HepG2 (cell line): ENCODE measurements around the gene KIF1C. TPM values are rescaled to one million over a fixed set of nuclear protein-coding genes. Genes with fewer than 3 reads are reported as not detected.

ENCODE experiments used
- CEBPG ChIP-seq: IDR thresholded peaks from 2 replicates; pipeline ENCODE4 v1.6.1; 2016
- HNRNPL ChIP-seq: fragments of 200-400 bp; formaldehyde crosslinking; IDR thresholded peaks from 2 replicates; pipeline ENCODE4 v1.6.1; 2017; ENCODE audit warnings: mild to moderate bottlenecking, low read depth, low read length
- MTA1 ChIP-seq: sonication (generic); formaldehyde crosslinking; IDR thresholded peaks from 2 replicates; pipeline ENCODE4 v1.4.0; 2020; ENCODE audit warnings: missing genetic modification reagents, mild to moderate bottlenecking, borderline replicate concordance
- NR2F2 ChIP-seq: IDR thresholded peaks from 2 replicates; pipeline ENCODE4 v1.6.1; 2012; ENCODE audit warnings: low read depth, inconsistent platforms, borderline replicate concordance
- ZIK1 ChIP-seq: sonication (generic); formaldehyde crosslinking; IDR thresholded peaks from 2 replicates; pipeline ENCODE4 v1.5.0; 2020; ENCODE audit warnings: mild to moderate bottlenecking, low read depth, missing genetic modification reagents, borderline replicate concordance
- ZNF496 ChIP-seq: sonication (generic); formaldehyde crosslinking; IDR thresholded peaks from 2 replicates; pipeline ENCODE4 v1.8.1; 2023; ENCODE audit warnings: mild to moderate bottlenecking, moderate library complexity, missing genetic modification reagents; ENCODE audit not compliant: insufficient replicate concordance
- ZNF616 ChIP-seq: sonication (generic); formaldehyde crosslinking; IDR thresholded peaks from 2 replicates; pipeline ENCODE4 v1.5.0; 2020; ENCODE audit warnings: low read depth, mild to moderate bottlenecking, missing genetic modification reagents
- ZNF782 ChIP-seq: sonication (generic); formaldehyde crosslinking; IDR thresholded peaks from 2 replicates; pipeline ENCODE4 v1.4.0; 2020; ENCODE audit warnings: missing genetic modification reagents, mild to moderate bottlenecking, borderline replicate concordance
- polyA plus RNA-seq, 8 experiments: library from polyadenylated mRNA; depleted of rRNA in 3 of 8; stranded (reverse) in 7 of 8; unstranded in 1 of 8; fragments of >200 nt; fragmentation: Illumina TruSeq in 4 of 8; extraction: Trizol in 4 of 8; gene quantifications; 2 replicates each; pipeline versions ENCODE4 v1.2.1 to v1.2.3, GENCODE V29; 2011 to 2016; ENCODE audit warnings: low read depth in 4 of 8, missing spikeins in 1 of 8, mixed read lengths in 1 of 8; ENCODE audit not compliant: insufficient read depth in 1 of 8
- total RNA-seq, 5 experiments: library from RNA; depleted of rRNA; stranded (reverse); fragments of >200 nt; fragmentation: Illumina TruSeq; extraction: Trizol; gene quantifications; 2 replicates each; pipeline ENCODE4 v1.2.3, GENCODE V29; 2016; ENCODE audit warnings: low read depth in 1 of 5
- TF ChIP-seq, protein P1 (sequence below), 2 experiments: IDR thresholded peaks; 2 replicates each; pipeline ENCODE4 v1.6.1; 2011 to 2012; ENCODE audit warnings: low read length in 2 of 2, borderline replicate concordance in 1 of 2, low read depth in 1 of 2, mild to moderate bottlenecking in 1 of 2, moderate library complexity in 1 of 2
- TF ChIP-seq, protein P2 (sequence below): sonication (generic); formaldehyde crosslinking; IDR thresholded peaks from 2 replicates; pipeline ENCODE4 v1.5.1; 2020; ENCODE audit warnings: missing genetic modification reagents, mild to moderate bottlenecking, borderline replicate concordance
- TF ChIP-seq, protein P3 (sequence below): sonication (generic); formaldehyde crosslinking; IDR thresholded peaks from 2 replicates; pipeline ENCODE4 v1.4.0; 2020; ENCODE audit warnings: missing genetic modification reagents, mild to moderate bottlenecking, borderline replicate concordance
- TF ChIP-seq, protein P4 (sequence below): sonication (generic); formaldehyde crosslinking; IDR thresholded peaks from 2 replicates; pipeline ENCODE4 v1.5.1; 2020; ENCODE audit warnings: missing genetic modification reagents, mild to moderate bottlenecking, borderline replicate concordance
- TF ChIP-seq, protein P5 (sequence below): sonication (generic); IDR thresholded peaks from 2 replicates; pipeline ENCODE4 v1.6.1; 2016; ENCODE audit warnings: low read depth, borderline replicate concordance
- TF ChIP-seq, protein P6 (sequence below): sonication (generic); formaldehyde crosslinking; IDR thresholded peaks from 2 replicates; pipeline ENCODE4 v1.5.0; 2020; ENCODE audit warnings: mild to moderate bottlenecking, missing genetic modification reagents
- TF ChIP-seq, protein P7 (sequence below): IDR thresholded peaks from 2 replicates; pipeline ENCODE4 v1.6.1; 2016; ENCODE audit warnings: mild to moderate bottlenecking

KIF1C gene
- total and polyA plus RNA-seq, 2 of the 13 experiments (the other 11 are each of a cell fraction or from before 2014, with no cell fraction given) = 70.0 to 104 TPM

DNA sequence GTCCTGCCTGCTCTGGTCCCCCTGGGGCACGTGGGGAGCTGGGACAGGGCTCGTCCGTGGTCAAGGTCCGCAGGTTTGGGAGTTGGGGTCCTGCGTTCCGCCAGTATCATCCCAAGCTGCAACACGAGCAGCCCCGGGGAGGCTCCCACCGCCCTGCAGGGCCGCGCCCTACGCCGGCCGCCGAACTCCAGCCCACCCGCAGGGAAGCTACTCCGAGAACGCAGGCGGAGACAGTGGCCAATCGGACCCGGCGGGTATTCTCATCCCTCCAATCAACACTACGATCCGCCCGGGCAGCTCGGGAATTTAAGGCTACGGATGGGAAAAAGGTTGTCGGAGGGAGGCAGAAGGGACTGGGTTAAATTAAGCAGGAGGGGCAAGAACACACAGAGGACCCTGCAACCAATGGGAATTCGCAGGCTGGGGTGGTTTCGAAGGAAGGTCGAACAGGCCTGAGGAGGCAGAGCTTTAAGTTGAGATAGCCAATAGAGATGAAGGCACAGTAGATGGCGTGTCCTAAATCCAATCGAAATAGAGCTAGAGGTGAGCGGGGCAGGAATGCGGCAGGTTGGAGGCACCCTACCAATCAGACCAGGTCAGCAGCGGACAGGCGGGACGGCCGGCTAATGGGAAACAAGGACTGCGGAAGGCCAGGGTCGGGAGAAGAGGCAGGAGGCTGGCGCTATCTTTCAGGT, 30.8 kb upstream of the KIF1C start (continued):
- TF ChIP-seq ZNF496 (CRISPR knock-in tag) (no peak), ZIK1 (CRISPR knock-in tag) (no peak), ZNF616 (no peak), ZNF782 (CRISPR knock-in tag) (no peak), MTA1 (no peak; the same call in 1 of the 2 replicates), NR2F2 (no peak), CEBPG (CRISPR knock-in tag) (no peak), HNRNPL (no peak)
- TF ChIP-seq, protein P1, sequence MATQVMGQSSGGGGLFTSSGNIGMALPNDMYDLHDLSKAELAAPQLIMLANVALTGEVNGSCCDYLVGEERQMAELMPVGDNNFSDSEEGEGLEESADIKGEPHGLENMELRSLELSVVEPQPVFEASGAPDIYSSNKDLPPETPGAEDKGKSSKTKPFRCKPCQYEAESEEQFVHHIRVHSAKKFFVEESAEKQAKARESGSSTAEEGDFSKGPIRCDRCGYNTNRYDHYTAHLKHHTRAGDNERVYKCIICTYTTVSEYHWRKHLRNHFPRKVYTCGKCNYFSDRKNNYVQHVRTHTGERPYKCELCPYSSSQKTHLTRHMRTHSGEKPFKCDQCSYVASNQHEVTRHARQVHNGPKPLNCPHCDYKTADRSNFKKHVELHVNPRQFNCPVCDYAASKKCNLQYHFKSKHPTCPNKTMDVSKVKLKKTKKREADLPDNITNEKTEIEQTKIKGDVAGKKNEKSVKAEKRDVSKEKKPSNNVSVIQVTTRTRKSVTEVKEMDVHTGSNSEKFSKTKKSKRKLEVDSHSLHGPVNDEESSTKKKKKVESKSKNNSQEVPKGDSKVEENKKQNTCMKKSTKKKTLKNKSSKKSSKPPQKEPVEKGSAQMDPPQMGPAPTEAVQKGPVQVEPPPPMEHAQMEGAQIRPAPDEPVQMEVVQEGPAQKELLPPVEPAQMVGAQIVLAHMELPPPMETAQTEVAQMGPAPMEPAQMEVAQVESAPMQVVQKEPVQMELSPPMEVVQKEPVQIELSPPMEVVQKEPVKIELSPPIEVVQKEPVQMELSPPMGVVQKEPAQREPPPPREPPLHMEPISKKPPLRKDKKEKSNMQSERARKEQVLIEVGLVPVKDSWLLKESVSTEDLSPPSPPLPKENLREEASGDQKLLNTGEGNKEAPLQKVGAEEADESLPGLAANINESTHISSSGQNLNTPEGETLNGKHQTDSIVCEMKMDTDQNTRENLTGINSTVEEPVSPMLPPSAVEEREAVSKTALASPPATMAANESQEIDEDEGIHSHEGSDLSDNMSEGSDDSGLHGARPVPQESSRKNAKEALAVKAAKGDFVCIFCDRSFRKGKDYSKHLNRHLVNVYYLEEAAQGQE (IDR thresholded peaks at IDR 0.05; ENCODE audit: borderline replicate concordance in 1 of 2, low read depth in 1 of 2, low read length in 2 of 2) = no peak
- TF ChIP-seq, protein P2, sequence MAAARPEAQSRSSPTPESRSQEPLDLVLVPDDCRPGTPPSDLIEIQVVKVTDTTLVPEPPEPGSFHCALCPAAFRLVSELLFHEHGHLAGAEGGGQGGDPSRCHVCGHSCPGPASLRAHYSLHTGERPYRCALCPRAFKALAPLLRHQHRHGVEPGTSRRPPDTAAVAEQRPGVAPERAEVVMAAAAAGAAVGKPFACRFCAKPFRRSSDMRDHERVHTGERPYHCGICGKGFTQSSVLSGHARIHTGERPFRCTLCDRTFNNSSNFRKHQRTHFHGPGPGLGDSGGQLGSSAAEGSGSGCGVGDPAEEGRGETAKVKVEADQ (CRISPR knock-in tag) = no peak
- TF ChIP-seq, protein P3, sequence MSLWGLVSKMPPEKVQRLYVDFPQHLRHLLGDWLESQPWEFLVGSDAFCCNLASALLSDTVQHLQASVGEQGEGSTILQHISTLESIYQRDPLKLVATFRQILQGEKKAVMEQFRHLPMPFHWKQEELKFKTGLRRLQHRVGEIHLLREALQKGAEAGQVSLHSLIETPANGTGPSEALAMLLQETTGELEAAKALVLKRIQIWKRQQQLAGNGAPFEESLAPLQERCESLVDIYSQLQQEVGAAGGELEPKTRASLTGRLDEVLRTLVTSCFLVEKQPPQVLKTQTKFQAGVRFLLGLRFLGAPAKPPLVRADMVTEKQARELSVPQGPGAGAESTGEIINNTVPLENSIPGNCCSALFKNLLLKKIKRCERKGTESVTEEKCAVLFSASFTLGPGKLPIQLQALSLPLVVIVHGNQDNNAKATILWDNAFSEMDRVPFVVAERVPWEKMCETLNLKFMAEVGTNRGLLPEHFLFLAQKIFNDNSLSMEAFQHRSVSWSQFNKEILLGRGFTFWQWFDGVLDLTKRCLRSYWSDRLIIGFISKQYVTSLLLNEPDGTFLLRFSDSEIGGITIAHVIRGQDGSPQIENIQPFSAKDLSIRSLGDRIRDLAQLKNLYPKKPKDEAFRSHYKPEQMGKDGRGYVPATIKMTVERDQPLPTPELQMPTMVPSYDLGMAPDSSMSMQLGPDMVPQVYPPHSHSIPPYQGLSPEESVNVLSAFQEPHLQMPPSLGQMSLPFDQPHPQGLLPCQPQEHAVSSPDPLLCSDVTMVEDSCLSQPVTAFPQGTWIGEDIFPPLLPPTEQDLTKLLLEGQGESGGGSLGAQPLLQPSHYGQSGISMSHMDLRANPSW (CRISPR knock-in tag) = peak; percentile 15; the same call in 1 of the 2 replicates
- TF ChIP-seq, protein P4, sequence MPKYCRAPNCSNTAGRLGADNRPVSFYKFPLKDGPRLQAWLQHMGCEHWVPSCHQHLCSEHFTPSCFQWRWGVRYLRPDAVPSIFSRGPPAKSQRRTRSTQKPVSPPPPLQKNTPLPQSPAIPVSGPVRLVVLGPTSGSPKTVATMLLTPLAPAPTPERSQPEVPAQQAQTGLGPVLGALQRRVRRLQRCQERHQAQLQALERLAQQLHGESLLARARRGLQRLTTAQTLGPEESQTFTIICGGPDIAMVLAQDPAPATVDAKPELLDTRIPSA (CRISPR knock-in tag) = no peak
- TF ChIP-seq, protein P5, sequence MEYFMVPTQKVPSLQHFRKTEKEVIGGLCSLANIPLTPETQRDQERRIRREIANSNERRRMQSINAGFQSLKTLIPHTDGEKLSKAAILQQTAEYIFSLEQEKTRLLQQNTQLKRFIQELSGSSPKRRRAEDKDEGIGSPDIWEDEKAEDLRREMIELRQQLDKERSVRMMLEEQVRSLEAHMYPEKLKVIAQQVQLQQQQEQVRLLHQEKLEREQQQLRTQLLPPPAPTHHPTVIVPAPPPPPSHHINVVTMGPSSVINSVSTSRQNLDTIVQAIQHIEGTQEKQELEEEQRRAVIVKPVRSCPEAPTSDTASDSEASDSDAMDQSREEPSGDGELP = 0 out of 2 replicates have a peak, but pooled peaks have one; percentile 6
- TF ChIP-seq, protein P6, sequence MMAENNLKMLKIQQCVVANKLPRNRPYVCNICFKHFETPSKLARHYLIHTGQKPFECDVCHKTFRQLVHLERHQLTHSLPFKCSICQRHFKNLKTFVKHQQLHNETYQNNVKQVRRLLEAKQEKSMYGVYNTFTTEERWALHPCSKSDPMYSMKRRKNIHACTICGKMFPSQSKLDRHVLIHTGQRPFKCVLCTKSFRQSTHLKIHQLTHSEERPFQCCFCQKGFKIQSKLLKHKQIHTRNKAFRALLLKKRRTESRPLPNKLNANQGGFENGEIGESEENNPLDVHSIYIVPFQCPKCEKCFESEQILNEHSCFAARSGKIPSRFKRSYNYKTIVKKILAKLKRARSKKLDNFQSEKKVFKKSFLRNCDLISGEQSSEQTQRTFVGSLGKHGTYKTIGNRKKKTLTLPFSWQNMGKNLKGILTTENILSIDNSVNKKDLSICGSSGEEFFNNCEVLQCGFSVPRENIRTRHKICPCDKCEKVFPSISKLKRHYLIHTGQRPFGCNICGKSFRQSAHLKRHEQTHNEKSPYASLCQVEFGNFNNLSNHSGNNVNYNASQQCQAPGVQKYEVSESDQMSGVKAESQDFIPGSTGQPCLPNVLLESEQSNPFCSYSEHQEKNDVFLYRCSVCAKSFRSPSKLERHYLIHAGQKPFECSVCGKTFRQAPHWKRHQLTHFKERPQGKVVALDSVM (CRISPR knock-in tag) = no peak
- TF ChIP-seq, protein P7, sequence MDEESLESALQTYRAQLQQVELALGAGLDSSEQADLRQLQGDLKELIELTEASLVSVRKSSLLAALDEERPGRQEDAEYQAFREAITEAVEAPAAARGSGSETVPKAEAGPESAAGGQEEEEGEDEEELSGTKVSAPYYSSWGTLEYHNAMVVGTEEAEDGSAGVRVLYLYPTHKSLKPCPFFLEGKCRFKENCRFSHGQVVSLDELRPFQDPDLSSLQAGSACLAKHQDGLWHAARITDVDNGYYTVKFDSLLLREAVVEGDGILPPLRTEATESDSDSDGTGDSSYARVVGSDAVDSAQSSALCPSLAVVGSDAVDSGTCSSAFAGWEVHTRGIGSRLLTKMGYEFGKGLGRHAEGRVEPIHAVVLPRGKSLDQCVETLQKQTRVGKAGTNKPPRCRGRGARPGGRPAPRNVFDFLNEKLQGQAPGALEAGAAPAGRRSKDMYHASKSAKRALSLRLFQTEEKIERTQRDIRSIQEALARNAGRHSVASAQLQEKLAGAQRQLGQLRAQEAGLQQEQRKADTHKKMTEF (CRISPR knock-in tag) = no peak; the same call in 1 of the 2 replicates
